Measurements from ENCODE around the gene SEPTIN11.
"Not testable (repeated sequence)": the region's sequence is repeated elsewhere in the genome, so short reads cannot be mapped to it uniquely, and the experiment has no call there.

The SEPTIN11 gene

GRCh38 chr4:76952656-76953582, 3.4 kb downstream of the SEPTIN11 start:
- peak; percentile 65 for DNase-seq

GRCh38 chr4:76953956-76954355, 4.4 kb downstream of the SEPTIN11 start:
- no peak for DNase-seq

- peak; percentile 35 for DNase-seq
Observed at GRCh38 chr4:76954489-76954888, 4.9 kb downstream of the SEPTIN11 start.

- no peak for DNase-seq
Observed at GRCh38 chr4:76955182-76955581, 5.6 kb downstream of the SEPTIN11 start.

GRCh38 chr4:76957004-76957738, 7.6 kb downstream of the SEPTIN11 start:
- peak; percentile 47 for DNase-seq

- no peak for DNase-seq
Observed at GRCh38 chr4:76958891-76959290, 9.3 kb downstream of the SEPTIN11 start.

- no peak for DNase-seq
Observed at GRCh38 chr4:76960014-76960413, 10.5 kb downstream of the SEPTIN11 start.

GRCh38 chr4:76962406-76963130, 13.0 kb downstream of the SEPTIN11 start:
- DNase-seq = no peak

- DNase-seq = no peak
Observed at GRCh38 chr4:76963131-76963750, 13.7 kb downstream of the SEPTIN11 start.

GRCh38 chr4:76963927-76964326, 14.4 kb downstream of the SEPTIN11 start:
- not testable (repeated sequence) for DNase-seq

GRCh38 chr4:76964769-76965168, 15.2 kb downstream of the SEPTIN11 start:
- DNase-seq = no peak

GRCh38 chr4:76965866-76966579, 16.5 kb downstream of the SEPTIN11 start:
- DNase-seq = no peak

- DNase-seq = no peak
Observed at GRCh38 chr4:76968937-76969336, 19.4 kb downstream of the SEPTIN11 start.

- peak; percentile 33 for DNase-seq
Observed at GRCh38 chr4:76969495-76969894, 19.9 kb downstream of the SEPTIN11 start.

GRCh38 chr4:76969941-76970529, 20.5 kb downstream of the SEPTIN11 start:
- peak; percentile 79 for DNase-seq

GRCh38 chr4:76972306-76972705, 22.8 kb downstream of the SEPTIN11 start:
- DNase-seq = peak; percentile 66

GRCh38 chr4:76974150-76974549, 24.6 kb downstream of the SEPTIN11 start:
- DNase-seq = no peak

GRCh38 chr4:76977113-76977512, 27.6 kb downstream of the SEPTIN11 start:
- no peak for DNase-seq

- DNase-seq = no peak
Observed at GRCh38 chr4:76977736-76978350, 28.3 kb downstream of the SEPTIN11 start.

- no peak for DNase-seq
Observed at GRCh38 chr4:76979236-76979635, 29.7 kb downstream of the SEPTIN11 start.

- DNase-seq = no peak
Observed at GRCh38 chr4:76980261-76980660, 30.7 kb downstream of the SEPTIN11 start.

All from NCI-H69 (cell line).